Fibroblast of lung (primary cell): ENCODE measurements around the gene MRPS9.

Experiments used
- CTCF ChIP-seq, 2 donors: IDR thresholded peaks in 1 of 2; conservative IDR thresholded peaks in 1 of 2; 1 replicate in 1 of 2; 2 replicates in 1 of 2; pipeline ENCODE4 v1.5.1; 2011 to 2012; ENCODE audit warnings: low read length in 2 of 2, control low read depth in 1 of 2, inconsistent platforms in 1 of 2, low read depth in 1 of 2, mild to moderate bottlenecking in 1 of 2
- EZH2 ChIP-seq: IDR thresholded peaks from 2 replicates; pipeline ENCODE4 v1.5.1; 2012; ENCODE audit warnings: low read length, control low read depth, mild to moderate bottlenecking; ENCODE audit errors: missing control alignments

- TF ChIP-seq CTCF (conservative IDR thresholded peaks at IDR 0.05 in 1 of 2, IDR thresholded peaks at IDR 0.05 in 1 of 2; ENCODE audit: low read depth in 1 of 2, low read length in 2 of 2) (no peak), EZH2 (no peak)
These were observed 73.7 kb downstream of the MRPS9 start for GRCh38 chr2:105111365-105112150.
